MCF 10A (cell line): ENCODE measurements around the gene THSD7B. TPM values are rescaled to one million over a fixed set of nuclear protein-coding genes. Genes with fewer than 3 reads are reported as not detected.

Experiments used
- BruUV-seq: library from RNA; stranded (reverse); fragments of 400-500 nt; replicated peaks from 2 replicates; lab custom pipeline; 2021; lab: Mats Ljungman, UMichigan
- CTCF ChIA-PET: fragments of 300-600 bp; sonication (Branson Sonifier 250); formaldehyde crosslinking; extraction: SDS; loops from one replicate; lab custom pipeline; 2021; ENCODE audit warnings: antibody characterized with exemption, inconsistent platforms; lab: Yijun Ruan, JAX
- POLR2A ChIA-PET: fragments of 300-600, 350-650 bp; sonication (Branson Sonifier 250); formaldehyde crosslinking; extraction: SDS; loops from one replicate; lab custom pipeline; 2020; ENCODE audit warnings: antibody characterized with exemption, inconsistent platforms; lab: Yijun Ruan, JAX
- DNase-seq: peaks from one replicate; pipeline ENCODE4 v3.0.0-alpha.2; 2018; ENCODE audit not compliant: unreplicated experiment
- H3K27ac Mint-ChIP-seq: one replicate; pipeline ENCODE4 v1.8.0; 2022; ENCODE audit warnings: mild to moderate bottlenecking, low read depth, mixed read lengths; ENCODE audit not compliant: unreplicated experiment
- H3K27me3 Mint-ChIP-seq: one replicate; pipeline ENCODE4 v1.8.0; 2022; ENCODE audit warnings: mixed read lengths; ENCODE audit not compliant: insufficient read depth, unreplicated experiment
- H3K36me3 Mint-ChIP-seq: one replicate; pipeline ENCODE4 v1.8.0; 2022; ENCODE audit warnings: mild to moderate bottlenecking, moderate library complexity, mixed read lengths; ENCODE audit not compliant: insufficient read depth, unreplicated experiment
- H3K4me1 Mint-ChIP-seq: one replicate; pipeline ENCODE4 v1.8.0; 2022; ENCODE audit warnings: mixed read lengths; ENCODE audit not compliant: insufficient read depth, unreplicated experiment
- H3K4me3 Mint-ChIP-seq: one replicate; pipeline ENCODE4 v1.8.0; 2022; ENCODE audit warnings: mild to moderate bottlenecking, moderate library complexity, mixed read lengths; ENCODE audit not compliant: unreplicated experiment
- H3K9me3 Mint-ChIP-seq: one replicate; pipeline ENCODE4 v1.8.0; 2022; ENCODE audit warnings: mixed read lengths; ENCODE audit not compliant: unreplicated experiment
- CTCF ChIP-seq: fragments of 200-600 bp; IDR thresholded peaks from one replicate; pipeline ENCODE4 v1.8.0; 2022; ENCODE audit warnings: antibody characterized with exemption, mild to moderate bottlenecking; ENCODE audit not compliant: unreplicated experiment
- intact Hi-C: fragments of 100-400 bp; cut with micrococcal nuclease; formaldehyde crosslinking; loops from 2 replicates; pipeline ENCODE4 v1.14.1; 2022
- total RNA-seq: library from RNA; stranded (reverse); gene quantifications from 2 replicates; pipeline ENCODE4 v1.2.3, GENCODE V29; 2022

Gene THSD7B
- total RNA-seq, 1 experiment from 2014 or later = not detected

GRCh38 chr2:137435162-137435561 lies 669.8 kb downstream of the THSD7B start:
- Mint-ChIP-seq H3K36me3 (no peaks in the 10 kb centered on the region), H3K9me3 (peaks cover 7% of the 10 kb centered on the region), H3K4me3 (no peak overlapping the region), H3K27ac (peak overlapping the region; percentile 74), H3K27me3 (no peaks in the 10 kb centered on the region), H3K4me1 (peaks cover 45% of the 10 kb centered on the region)
- DNase-seq = peak; percentile 69
- CTCF ChIA-PET = interaction anchor here (1.3 to 1.6 kb wide), 2 partner anchors 15 to 31 kb away, joined by 3 to 4 read pairs; no protein-coding TSS in a partner anchor
- POLR2A ChIA-PET = no interaction called here
- BruUV-seq = no TSS peak
- intact Hi-C loops = no loop called here
- no peak for TF ChIP-seq CTCF

- intact Hi-C loops = no loop called here
- TF ChIP-seq CTCF = no peak
- no peak overlapping the region for H3K27ac Mint-ChIP-seq
- no peaks in the 10 kb centered on the region for H3K27me3 Mint-ChIP-seq
- ChIA-PET POLR2A (interaction anchor here (0.7 to 1.3 kb wide), 2 partner anchors 11 to 54 kb away, joined by 4 to 5 read pairs; no protein-coding TSS in a partner anchor), CTCF (interaction anchor here (0.7 to 0.8 kb wide), 2 partner anchors 44 to 407 kb away, joined by 3 read pairs; no protein-coding TSS in a partner anchor)
- no peak overlapping the region for H3K4me3 Mint-ChIP-seq
- H3K4me1 Mint-ChIP-seq = peaks cover 43% of the 10 kb centered on the region
- DNase-seq = peak; percentile 12
- no peaks in the 10 kb centered on the region for H3K36me3 Mint-ChIP-seq
- BruUV-seq = no TSS peak
- H3K9me3 Mint-ChIP-seq = no peaks in the 10 kb centered on the region
Measured at GRCh38 chr2:137437386-137437785, 672.0 kb downstream of the THSD7B start.

GRCh38 chr2:137444970-137445369 lies 679.6 kb downstream of the THSD7B start:
- no peaks in the 10 kb centered on the region for H3K27me3 Mint-ChIP-seq
- H3K4me3 Mint-ChIP-seq = no peak overlapping the region
- intact Hi-C loops = no loop called here
- TF ChIP-seq CTCF = no peak
- no peak overlapping the region for H3K27ac Mint-ChIP-seq
- BruUV-seq = no TSS peak
- no peaks in the 10 kb centered on the region for H3K4me1 Mint-ChIP-seq
- POLR2A ChIA-PET = no interaction called here
- H3K36me3 Mint-ChIP-seq = no peaks in the 10 kb centered on the region
- peaks cover 9% of the 10 kb centered on the region for H3K9me3 Mint-ChIP-seq
- DNase-seq = no peak
- CTCF ChIA-PET = no interaction called here

GRCh38 chr2:137449454-137449853 lies 684.1 kb downstream of the THSD7B start:
- intact Hi-C loops = no loop called here
- H3K27ac Mint-ChIP-seq = no peak overlapping the region
- no peaks in the 10 kb centered on the region for H3K4me1 Mint-ChIP-seq
- no TSS peak for BruUV-seq
- no peak for TF ChIP-seq CTCF
- peaks cover 15% of the 10 kb centered on the region for H3K9me3 Mint-ChIP-seq
- ChIA-PET POLR2A (no interaction called here), CTCF (interaction anchor here (1.3 kb wide), 1 partner anchor 14 kb away, joined by 3 read pairs; no protein-coding TSS in a partner anchor)
- no peaks in the 10 kb centered on the region for H3K36me3 Mint-ChIP-seq
- no peak for DNase-seq
- H3K4me3 Mint-ChIP-seq = no peak overlapping the region
- no peaks in the 10 kb centered on the region for H3K27me3 Mint-ChIP-seq
